HEK293T (cell line): ENCODE results near the gene PLEKHD1.

Experiments used
- BHLHE40 ChIP-seq: fragments of 450-650 bp; IDR thresholded peaks from 2 replicates; pipeline ENCODE4 v1.6.1; 2016; ENCODE audit warnings: mild to moderate bottlenecking, moderate library complexity, borderline replicate concordance
- NFRKB ChIP-seq: fragments of 450-650 bp; IDR thresholded peaks from 2 replicates; pipeline ENCODE4 v1.6.1; 2016; ENCODE audit warnings: mild to moderate bottlenecking, moderate library complexity

DNA sequence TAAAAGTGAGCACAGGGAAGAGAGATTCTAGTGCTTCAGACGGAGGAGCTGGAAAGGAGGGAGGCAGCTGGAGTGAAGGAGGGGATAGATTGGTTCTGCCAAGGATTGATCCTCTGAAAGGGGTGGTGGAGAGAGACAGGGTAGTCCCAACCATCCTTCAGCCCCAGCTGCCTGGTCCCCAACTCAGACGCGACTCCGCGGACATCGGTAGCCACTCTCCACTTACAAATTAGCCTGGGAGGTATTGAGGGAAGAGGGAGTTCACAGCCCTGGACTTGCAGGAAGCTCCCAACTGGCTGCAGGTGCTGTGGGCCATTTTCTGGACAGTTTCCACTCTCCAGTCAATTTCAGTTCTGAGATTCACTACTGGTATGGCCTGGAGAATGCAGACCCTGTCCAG, 1.2 kb downstream of the PLEKHD1 start:
- TF ChIP-seq BHLHE40 (no peak), NFRKB (no peak)
